A549 (cell line): ENCODE data around the gene SIK2. TPM values are rescaled to one million over a fixed set of nuclear protein-coding genes. Genes with fewer than 3 reads are reported as not detected.

Experiments
- ATAC-seq, 2 experiments: fragments of 200-7000 bp in 1 of 2; fragments of >200 bp in 1 of 2; cut with Nextera tagmentation in 1 of 2; cut with Tn5 transposase in 1 of 2; 3 replicates each; pipeline versions ENCODE4 v1.8.0 to v1.9.1; 2018 to 2020; ENCODE audit warnings: mild to moderate bottlenecking in 1 of 2, moderate library complexity in 1 of 2
- CTCF ChIA-PET: fragments of 300-600 bp; sonication (Branson Sonifier 250); formaldehyde crosslinking; extraction: SDS; loops from one replicate; lab custom pipeline; 2021; ENCODE audit warnings: antibody characterized with exemption, inconsistent platforms; lab: Yijun Ruan, JAX
- POLR2A ChIA-PET: fragments of 350-600 bp; formaldehyde crosslinking; extraction: SDS; loops from one replicate; lab custom pipeline; 2021; ENCODE audit warnings: antibody characterized with exemption, inconsistent platforms; lab: Yijun Ruan, JAX
- DNase-seq, 2 experiments: peaks; one replicate each; pipeline versions ENCODE4 v3.0.0 to v3.0.0-alpha.2; 2011 to 2016; ENCODE audit warnings: low read depth in 1 of 2, low spot score in 1 of 2
- FAIRE-seq: peaks from 2 replicates; lab custom pipeline; 2011; peaks lifted over from hg19 to GRCh38; lab: Jason Lieb, UNC
- H3K27ac ChIP-seq, 2 experiments: fragments of >200 bp; sonication (Bioruptor Twin); formaldehyde crosslinking; 3 replicates each; pipeline ENCODE4 v1.5.1; 2016 to 2017
- H3K4me1 ChIP-seq: fragments of >200 bp; sonication (Bioruptor Twin); formaldehyde crosslinking; 3 replicates; pipeline ENCODE4 v1.6.1; 2016
- H3K4me2 ChIP-seq: fragments of >200 bp; sonication (Bioruptor Twin); formaldehyde crosslinking; 3 replicates; pipeline ENCODE4 v1.6.1; 2016
- H3K4me3 ChIP-seq: fragments of >200 bp; sonication (Bioruptor Twin); formaldehyde crosslinking; 3 replicates; pipeline ENCODE4 v1.5.1; 2016
- H3K9me3 ChIP-seq: fragments of >200 bp; sonication (Bioruptor Twin); formaldehyde crosslinking; 3 replicates; pipeline ENCODE4 v1.6.1; 2016
- CTCF ChIP-seq: fragments of >200 bp; sonication (Bioruptor Twin); formaldehyde crosslinking; IDR thresholded peaks from 3 replicates; pipeline ENCODE4 v1.5.1; 2016
- EHF ChIP-seq: fragments of 250-450 bp; sonication (Bioruptor Pico); IDR thresholded peaks from 2 replicates; pipeline ENCODE4 v1.5.0; 2020; ENCODE audit warnings: mild to moderate bottlenecking
- EHMT2 ChIP-seq: fragments of 200-600 bp; sonication (generic); IDR thresholded peaks from 2 replicates; pipeline ENCODE4 v1.6.1; 2016; ENCODE audit warnings: antibody characterized with exemption, low read depth, mild to moderate bottlenecking, moderate library complexity
- ESRRA ChIP-seq: fragments of 150-350 bp; IDR thresholded peaks from 2 replicates; pipeline ENCODE4 v1.6.1; 2014; ENCODE audit warnings: mild to moderate bottlenecking, low read length, borderline replicate concordance
- FOSL2 ChIP-seq, 2 experiments: fragments of 450-650 bp in 1 of 2; fragments of >200 bp in 1 of 2; sonication (Bioruptor Twin) in 1 of 2; formaldehyde crosslinking; IDR thresholded peaks; 2 replicates each; pipeline versions ENCODE4 v1.5.0 to v1.6.1; 2016 to 2020; ENCODE audit warnings: mild to moderate bottlenecking in 1 of 2, moderate library complexity in 1 of 2
- HOXA7 ChIP-seq: fragments of 250-450 bp; sonication (Bioruptor Pico); IDR thresholded peaks from 2 replicates; pipeline ENCODE4 v1.5.0; 2020; ENCODE audit warnings: mild to moderate bottlenecking, moderate library complexity
- JUN ChIP-seq, 2 experiments: fragments of >200 bp; sonication (Bioruptor Twin); formaldehyde crosslinking; IDR thresholded peaks; 2 replicates in 1 of 2; 3 replicates in 1 of 2; pipeline ENCODE4 v1.6.1; 2016 to 2017
- POLR2A ChIP-seq: IDR thresholded peaks from 2 replicates; pipeline ENCODE4 v1.6.1; 2012; ENCODE audit warnings: mild to moderate bottlenecking, low read length
- RNF2 ChIP-seq: fragments of 200-600 bp; sonication (generic); IDR thresholded peaks from 2 replicates; pipeline ENCODE4 v1.6.1; 2016; ENCODE audit warnings: low read depth, mild to moderate bottlenecking, antibody characterized with exemption, moderate library complexity, borderline replicate concordance
- TP53 ChIP-seq: fragments of 250-450 bp; sonication (Bioruptor Pico); IDR thresholded peaks from 2 replicates; pipeline ENCODE4 v1.5.0; 2021; ENCODE audit warnings: mild to moderate bottlenecking, moderate library complexity
- WGBS: methylation state at CpG from one replicate; pipeline ENCODE4 v1.1.6; 2017; ENCODE audit errors: missing lambda C conversion rate; 5-methylcytosine and 5-hydroxymethylcytosine counted together
- polyA plus RNA-seq, 4 experiments: library from polyadenylated mRNA; depleted of rRNA in 3 of 4; stranded (reverse); fragments of >200 nt; fragmentation: RNase III in 1 of 4; extraction: RNeasy Plus Mini Kit Qiagen cat#74134 plus additional on column Dnase treatment in 1 of 4; gene quantifications; 2 replicates in 3 of 4; 3 replicates in 1 of 4; pipeline ENCODE4 v1.2.3, GENCODE V29; 2011 to 2017
- TF ChIP-seq, protein P1 (sequence below): fragments of 250-450 bp; sonication (Bioruptor Pico); IDR thresholded peaks from 2 replicates; pipeline ENCODE4 v1.5.0; 2021; ENCODE audit warnings: mild to moderate bottlenecking, moderate library complexity, borderline replicate concordance
- TF ChIP-seq, protein P2 (sequence below): fragments of >200 bp; sonication (Bioruptor Twin); formaldehyde crosslinking; IDR thresholded peaks from 3 replicates; pipeline ENCODE4 v1.6.1; 2016

Gene SIK2
- polyA plus RNA-seq, 2 of the 4 experiments (the other 2 are of a cell fraction), result 4.5 to 9.0 TPM

DNA sequence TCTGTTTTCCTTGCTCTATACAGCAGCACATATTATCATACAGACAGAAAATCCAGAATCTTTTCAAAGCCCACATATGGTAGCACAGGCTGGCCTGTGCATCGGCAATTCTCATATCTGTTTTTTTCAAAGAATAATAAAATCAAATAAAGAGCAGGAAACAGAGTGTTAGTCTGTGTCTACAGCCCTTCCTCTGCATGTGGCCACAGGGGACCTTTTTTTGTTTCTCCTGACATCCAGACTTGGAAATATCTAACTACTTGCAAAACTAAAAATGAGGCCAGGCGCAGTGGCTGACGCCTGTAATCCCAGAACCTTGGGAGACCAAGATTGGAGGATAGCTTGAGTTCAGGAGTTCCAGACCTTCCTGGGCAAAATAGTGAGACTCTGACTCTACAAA is 41.4 kb upstream of the SIK2 start:
- WGBS, result 96% methylated on average over 3 of the region's 3 CpGs
- Histone ChIP-seq H3K4me2 (no peak overlapping the region; the same call in 2 of the 3 replicates), H3K4me3 (no peak overlapping the region), H3K4me1 (peaks cover 40% of the 10 kb centered on the region), H3K9me3 (peaks cover 10% of the 10 kb centered on the region; the same call in 2 of the 3 replicates), H3K27ac (peak overlapping the region; percentile 48 to 61; a peak in 4 of 6 replicates)
- CTCF ChIA-PET, result interaction anchor here (0.6 to 2.7 kb wide), 3 partner anchors 41 to 217 kb away, joined by 4 to 7 read pairs (median 5); no protein-coding TSS in a partner anchor
- DNase-seq (no peak), ATAC-seq (no peak), FAIRE-seq (no peak)
- TF ChIP-seq CTCF (no peak), JUN (IDR thresholded peaks at IDR 0.05) (no peak), EHF (CRISPR knock-in tag) (no peak), HOXA7 (CRISPR knock-in tag) (no peak), POLR2A (no peak), ESRRA (no peak), RNF2 (no peak)
- TF ChIP-seq, protein P1, sequence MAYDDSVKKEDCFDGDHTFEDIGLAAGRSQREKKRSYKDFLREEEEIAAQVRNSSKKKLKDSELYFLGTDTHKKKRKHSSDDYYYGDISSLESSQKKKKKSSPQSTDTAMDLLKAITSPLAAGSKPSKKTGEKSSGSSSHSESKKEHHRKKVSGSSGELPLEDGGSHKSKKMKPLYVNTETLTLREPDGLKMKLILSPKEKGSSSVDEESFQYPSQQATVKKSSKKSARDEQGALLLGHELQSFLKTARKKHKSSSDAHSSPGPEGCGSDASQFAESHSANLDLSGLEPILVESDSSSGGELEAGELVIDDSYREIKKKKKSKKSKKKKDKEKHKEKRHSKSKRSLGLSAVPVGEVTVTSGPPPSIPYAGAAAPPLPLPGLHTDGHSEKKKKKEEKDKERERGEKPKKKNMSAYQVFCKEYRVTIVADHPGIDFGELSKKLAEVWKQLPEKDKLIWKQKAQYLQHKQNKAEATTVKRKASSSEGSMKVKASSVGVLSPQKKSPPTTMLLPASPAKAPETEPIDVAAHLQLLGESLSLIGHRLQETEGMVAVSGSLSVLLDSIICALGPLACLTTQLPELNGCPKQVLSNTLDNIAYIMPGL (CRISPR knock-in tag), result no peak
- POLR2A ChIA-PET, result no interaction called here

DNA sequence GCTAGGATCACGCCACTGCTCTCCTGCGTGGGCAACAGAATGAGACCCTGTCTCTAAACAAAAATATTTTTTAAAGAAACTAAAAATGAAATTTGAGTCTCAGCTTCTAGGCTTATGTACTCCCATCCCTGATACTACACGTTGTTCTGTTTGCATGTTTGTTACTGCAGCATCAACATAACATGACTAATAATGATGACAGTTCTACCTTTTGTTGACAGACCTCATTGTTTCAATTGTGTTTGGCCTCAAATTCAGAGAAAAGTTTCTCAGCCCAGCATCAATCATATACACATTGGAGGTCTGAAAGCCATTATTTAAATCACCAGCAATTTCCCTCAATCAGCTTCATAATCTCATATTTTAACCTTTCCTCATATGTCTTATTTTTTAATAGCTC is 40.9 kb upstream of the SIK2 start:
- ATAC-seq (no peak), DNase-seq (no peak), FAIRE-seq (no peak)
- peaks cover 5% of the 10 kb centered on the region; the same call in 2 of the 3 replicates for H3K9me3 ChIP-seq
- ChIA-PET CTCF (interaction anchor here (0.6 to 2.7 kb wide), 4 partner anchors 19 to 216 kb away, joined by 4 to 7 read pairs (median 4); no protein-coding TSS in a partner anchor), POLR2A (no interaction called here)
- peak overlapping the region; percentile 67 for H3K4me2 ChIP-seq
- H3K4me1 ChIP-seq, result peaks cover 40% of the 10 kb centered on the region
- H3K27ac ChIP-seq, result peak overlapping the region; percentile 48 to 61
- TF ChIP-seq, protein P2, sequence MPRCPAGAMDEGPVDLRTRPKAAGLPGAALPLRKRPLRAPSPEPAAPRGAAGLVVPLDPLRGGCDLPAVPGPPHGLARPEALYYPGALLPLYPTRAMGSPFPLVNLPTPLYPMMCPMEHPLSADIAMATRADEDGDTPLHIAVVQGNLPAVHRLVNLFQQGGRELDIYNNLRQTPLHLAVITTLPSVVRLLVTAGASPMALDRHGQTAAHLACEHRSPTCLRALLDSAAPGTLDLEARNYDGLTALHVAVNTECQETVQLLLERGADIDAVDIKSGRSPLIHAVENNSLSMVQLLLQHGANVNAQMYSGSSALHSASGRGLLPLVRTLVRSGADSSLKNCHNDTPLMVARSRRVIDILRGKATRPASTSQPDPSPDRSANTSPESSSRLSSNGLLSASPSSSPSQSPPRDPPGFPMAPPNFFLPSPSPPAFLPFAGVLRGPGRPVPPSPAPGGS, result no peak
- TF ChIP-seq CTCF (no peak), TP53 (no peak)
- H3K4me3 ChIP-seq, result no peak overlapping the region
- 68% methylated on average over 3 of the region's 3 CpGs for WGBS

GRCh38 chr11:111561791-111562325 is 40.4 kb upstream of the SIK2 start:
- peak in 1 of 2 experiments; percentile 45 for DNase-seq
- Histone ChIP-seq H3K4me3 (no peak overlapping the region), H3K4me2 (peak overlapping the region; percentile 67), H3K9me3 (no peaks in the 10 kb centered on the region), H3K27ac (peak overlapping the region; percentile 48 to 77), H3K4me1 (peaks cover 40% of the 10 kb centered on the region)
- 22% methylated on average over 3 of the region's 3 CpGs for WGBS
- POLR2A ChIA-PET, result no interaction called here
- peak; percentile 72 to 78 for ATAC-seq
- no peak for FAIRE-seq
- CTCF ChIA-PET, result interaction anchor here (0.7 to 2.7 kb wide), 3 partner anchors 19 to 216 kb away, joined by 4 to 7 read pairs (median 5); no protein-coding TSS in a partner anchor
- TF ChIP-seq EHMT2 (no peak), FOSL2 (IDR thresholded peaks at IDR 0.05) (no peak), FOSL2 (CRISPR knock-in tag; IDR thresholded peaks at IDR 0.05) (peak; percentile 33)
- TF ChIP-seq, all 56 proteins: peak for 1
